ENCODE measurements around the gene CD300H.

DNA sequence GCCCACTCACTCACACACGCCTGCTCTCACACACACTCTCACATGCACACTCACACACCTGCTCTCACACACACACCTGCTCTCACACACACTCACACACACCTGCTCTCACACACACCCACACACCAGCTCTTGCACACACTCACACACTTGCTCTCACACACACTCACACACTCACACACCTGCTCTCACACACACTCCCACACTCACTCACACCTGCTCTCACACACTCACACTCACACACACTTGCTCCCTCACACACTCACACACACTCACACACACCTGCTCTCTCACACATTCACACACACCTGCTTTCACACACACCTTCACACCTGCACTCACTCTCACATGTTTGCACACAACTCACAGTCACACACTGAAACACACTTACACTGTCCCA is 4.0 kb downstream of the CD300H start:
- TF ChIP-seq POLR2A (IDR thresholded peaks at IDR 0.05; ENCODE audit: borderline replicate concordance, extremely low read depth, insufficient read depth, insufficient read length) (no peak), EZH2phosphoT487 (IDR thresholded peaks at IDR 0.05; ENCODE audit: borderline replicate concordance) (no peak), ZFX (IDR thresholded peaks at IDR 0.05) (no peak), TCF7L2 (IDR thresholded peaks at IDR 0.05; ENCODE audit: borderline replicate concordance, extremely low read depth, insufficient read depth, insufficient read length) (no peak), ELF1 (IDR thresholded peaks at IDR 0.05; ENCODE audit: borderline replicate concordance, low read depth) (no peak), SIN3A (IDR thresholded peaks at IDR 0.05; ENCODE audit: low read depth) (no peak), FOSL1 (IDR thresholded peaks at IDR 0.05; ENCODE audit: low read depth) (no peak), EZH2 (IDR thresholded peaks at IDR 0.05) (no peak)
- TF ChIP-seq, protein P1, sequence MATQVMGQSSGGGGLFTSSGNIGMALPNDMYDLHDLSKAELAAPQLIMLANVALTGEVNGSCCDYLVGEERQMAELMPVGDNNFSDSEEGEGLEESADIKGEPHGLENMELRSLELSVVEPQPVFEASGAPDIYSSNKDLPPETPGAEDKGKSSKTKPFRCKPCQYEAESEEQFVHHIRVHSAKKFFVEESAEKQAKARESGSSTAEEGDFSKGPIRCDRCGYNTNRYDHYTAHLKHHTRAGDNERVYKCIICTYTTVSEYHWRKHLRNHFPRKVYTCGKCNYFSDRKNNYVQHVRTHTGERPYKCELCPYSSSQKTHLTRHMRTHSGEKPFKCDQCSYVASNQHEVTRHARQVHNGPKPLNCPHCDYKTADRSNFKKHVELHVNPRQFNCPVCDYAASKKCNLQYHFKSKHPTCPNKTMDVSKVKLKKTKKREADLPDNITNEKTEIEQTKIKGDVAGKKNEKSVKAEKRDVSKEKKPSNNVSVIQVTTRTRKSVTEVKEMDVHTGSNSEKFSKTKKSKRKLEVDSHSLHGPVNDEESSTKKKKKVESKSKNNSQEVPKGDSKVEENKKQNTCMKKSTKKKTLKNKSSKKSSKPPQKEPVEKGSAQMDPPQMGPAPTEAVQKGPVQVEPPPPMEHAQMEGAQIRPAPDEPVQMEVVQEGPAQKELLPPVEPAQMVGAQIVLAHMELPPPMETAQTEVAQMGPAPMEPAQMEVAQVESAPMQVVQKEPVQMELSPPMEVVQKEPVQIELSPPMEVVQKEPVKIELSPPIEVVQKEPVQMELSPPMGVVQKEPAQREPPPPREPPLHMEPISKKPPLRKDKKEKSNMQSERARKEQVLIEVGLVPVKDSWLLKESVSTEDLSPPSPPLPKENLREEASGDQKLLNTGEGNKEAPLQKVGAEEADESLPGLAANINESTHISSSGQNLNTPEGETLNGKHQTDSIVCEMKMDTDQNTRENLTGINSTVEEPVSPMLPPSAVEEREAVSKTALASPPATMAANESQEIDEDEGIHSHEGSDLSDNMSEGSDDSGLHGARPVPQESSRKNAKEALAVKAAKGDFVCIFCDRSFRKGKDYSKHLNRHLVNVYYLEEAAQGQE (IDR thresholded peaks at IDR 0.05; ENCODE audit: low read depth), result no peak
- TF ChIP-seq, protein P2, sequence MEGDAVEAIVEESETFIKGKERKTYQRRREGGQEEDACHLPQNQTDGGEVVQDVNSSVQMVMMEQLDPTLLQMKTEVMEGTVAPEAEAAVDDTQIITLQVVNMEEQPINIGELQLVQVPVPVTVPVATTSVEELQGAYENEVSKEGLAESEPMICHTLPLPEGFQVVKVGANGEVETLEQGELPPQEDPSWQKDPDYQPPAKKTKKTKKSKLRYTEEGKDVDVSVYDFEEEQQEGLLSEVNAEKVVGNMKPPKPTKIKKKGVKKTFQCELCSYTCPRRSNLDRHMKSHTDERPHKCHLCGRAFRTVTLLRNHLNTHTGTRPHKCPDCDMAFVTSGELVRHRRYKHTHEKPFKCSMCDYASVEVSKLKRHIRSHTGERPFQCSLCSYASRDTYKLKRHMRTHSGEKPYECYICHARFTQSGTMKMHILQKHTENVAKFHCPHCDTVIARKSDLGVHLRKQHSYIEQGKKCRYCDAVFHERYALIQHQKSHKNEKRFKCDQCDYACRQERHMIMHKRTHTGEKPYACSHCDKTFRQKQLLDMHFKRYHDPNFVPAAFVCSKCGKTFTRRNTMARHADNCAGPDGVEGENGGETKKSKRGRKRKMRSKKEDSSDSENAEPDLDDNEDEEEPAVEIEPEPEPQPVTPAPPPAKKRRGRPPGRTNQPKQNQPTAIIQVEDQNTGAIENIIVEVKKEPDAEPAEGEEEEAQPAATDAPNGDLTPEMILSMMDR (IDR thresholded peaks at IDR 0.05 in 2 of 3, conservative IDR thresholded peaks at IDR 0.05 in 1 of 3; ENCODE audit: borderline replicate concordance in 1 of 3, insufficient read depth in 1 of 3, low read depth in 2 of 3, low read length in 2 of 3), result no peak
- TF ChIP-seq, protein P3, sequence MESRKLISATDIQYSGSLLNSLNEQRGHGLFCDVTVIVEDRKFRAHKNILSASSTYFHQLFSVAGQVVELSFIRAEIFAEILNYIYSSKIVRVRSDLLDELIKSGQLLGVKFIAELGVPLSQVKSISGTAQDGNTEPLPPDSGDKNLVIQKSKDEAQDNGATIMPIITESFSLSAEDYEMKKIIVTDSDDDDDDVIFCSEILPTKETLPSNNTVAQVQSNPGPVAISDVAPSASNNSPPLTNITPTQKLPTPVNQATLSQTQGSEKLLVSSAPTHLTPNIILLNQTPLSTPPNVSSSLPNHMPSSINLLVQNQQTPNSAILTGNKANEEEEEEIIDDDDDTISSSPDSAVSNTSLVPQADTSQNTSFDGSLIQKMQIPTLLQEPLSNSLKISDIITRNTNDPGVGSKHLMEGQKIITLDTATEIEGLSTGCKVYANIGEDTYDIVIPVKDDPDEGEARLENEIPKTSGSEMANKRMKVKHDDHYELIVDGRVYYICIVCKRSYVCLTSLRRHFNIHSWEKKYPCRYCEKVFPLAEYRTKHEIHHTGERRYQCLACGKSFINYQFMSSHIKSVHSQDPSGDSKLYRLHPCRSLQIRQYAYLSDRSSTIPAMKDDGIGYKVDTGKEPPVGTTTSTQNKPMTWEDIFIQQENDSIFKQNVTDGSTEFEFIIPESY (IDR thresholded peaks at IDR 0.05; ENCODE audit: extremely low read depth, insufficient replicate concordance, low read length), result no peak
- TF ChIP-seq, protein P4, sequence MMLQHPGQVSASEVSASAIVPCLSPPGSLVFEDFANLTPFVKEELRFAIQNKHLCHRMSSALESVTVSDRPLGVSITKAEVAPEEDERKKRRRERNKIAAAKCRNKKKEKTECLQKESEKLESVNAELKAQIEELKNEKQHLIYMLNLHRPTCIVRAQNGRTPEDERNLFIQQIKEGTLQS (IDR thresholded peaks at IDR 0.05), result no peak

All from HCT116 (cell line).